T-helper 22 cell (primary cell): ENCODE measurements around the gene FBLIM1.

Experiments used
- DNase-seq: peaks from one replicate; pipeline ENCODE4 v3.0.0-alpha.2; 2020; ENCODE audit warnings: low read depth

FBLIM1 gene, protein sequence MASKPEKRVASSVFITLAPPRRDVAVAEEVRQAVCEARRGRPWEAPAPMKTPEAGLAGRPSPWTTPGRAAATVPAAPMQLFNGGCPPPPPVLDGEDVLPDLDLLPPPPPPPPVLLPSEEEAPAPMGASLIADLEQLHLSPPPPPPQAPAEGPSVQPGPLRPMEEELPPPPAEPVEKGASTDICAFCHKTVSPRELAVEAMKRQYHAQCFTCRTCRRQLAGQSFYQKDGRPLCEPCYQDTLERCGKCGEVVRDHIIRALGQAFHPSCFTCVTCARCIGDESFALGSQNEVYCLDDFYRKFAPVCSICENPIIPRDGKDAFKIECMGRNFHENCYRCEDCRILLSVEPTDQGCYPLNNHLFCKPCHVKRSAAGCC

DNA sequence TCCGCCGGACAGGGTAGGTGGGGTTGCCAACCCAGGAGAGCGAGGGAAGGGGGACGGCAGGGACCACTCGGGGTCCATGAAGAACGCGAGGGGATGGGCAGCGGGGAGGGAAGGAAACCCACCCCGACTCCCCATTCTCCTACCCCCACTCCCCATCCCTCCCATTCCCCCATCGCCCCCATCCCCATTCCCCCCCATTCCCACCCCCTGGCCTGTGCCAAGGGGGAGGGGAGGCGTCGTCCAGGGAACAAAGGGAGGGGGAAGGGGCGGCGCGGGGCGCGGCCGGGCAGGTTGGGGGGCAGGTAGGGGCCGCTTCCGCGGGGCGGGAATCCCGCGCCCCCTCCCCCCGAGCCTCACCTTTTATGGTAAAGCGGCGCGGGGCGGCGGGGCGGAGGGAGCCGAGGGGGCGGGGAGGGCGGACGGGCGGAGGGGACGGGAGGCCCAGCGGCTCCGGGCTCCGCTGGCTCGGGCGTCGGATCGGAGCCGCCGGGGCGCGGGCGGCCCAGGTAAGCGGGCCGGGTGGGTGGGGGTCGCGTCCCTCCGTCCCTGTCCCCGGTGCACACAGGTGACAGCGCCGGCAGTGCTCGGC, at the start of gene FBLIM1:
Gene FBLIM1, plus strand, starts transcription at position 453 of the 589 bp plus-strand sequence. CDS start 6,189 bp downstream, outside the sequence.
- DNase-seq: no peak

DNA sequence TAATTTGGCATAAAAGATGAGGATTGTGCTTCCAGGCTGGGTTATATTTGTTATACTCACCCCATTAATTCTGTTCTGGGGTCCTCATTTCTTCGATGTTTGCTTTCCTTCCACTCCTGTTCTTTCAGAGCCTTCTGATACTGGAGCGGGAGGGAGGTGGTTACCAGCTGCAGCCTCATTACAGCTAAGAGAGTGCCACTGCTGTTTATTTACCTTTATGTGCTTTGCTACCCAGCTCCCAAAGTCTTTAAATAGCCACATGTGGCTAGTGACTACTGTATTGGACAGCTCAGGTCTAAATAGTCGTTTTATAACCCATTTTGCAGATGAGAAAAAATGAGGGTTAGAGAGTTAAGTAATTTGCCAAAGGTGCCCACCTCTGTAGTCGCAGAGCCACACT, 49.4 kb upstream of the FBLIM1 start:
- no peak for DNase-seq

DNA sequence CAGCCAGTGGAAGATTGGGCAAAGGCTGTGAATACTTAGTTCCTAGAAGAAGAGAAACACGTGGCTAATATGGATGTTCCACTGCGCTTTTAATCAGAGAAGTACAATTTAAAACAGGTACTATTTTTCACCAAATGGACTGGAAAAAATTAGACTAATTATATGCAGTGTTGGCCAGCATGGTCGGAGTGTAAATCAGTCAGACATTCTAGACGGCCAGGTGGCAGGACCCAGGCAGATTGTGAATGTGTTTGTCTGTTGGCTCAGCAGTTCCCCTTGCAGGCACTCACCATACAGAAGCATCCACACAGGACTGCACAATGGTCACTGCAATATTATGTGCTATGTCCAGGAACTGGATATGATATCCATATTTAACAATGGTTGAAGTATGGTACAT, 46.4 kb upstream of the FBLIM1 start:
- DNase-seq: no peak

DNA sequence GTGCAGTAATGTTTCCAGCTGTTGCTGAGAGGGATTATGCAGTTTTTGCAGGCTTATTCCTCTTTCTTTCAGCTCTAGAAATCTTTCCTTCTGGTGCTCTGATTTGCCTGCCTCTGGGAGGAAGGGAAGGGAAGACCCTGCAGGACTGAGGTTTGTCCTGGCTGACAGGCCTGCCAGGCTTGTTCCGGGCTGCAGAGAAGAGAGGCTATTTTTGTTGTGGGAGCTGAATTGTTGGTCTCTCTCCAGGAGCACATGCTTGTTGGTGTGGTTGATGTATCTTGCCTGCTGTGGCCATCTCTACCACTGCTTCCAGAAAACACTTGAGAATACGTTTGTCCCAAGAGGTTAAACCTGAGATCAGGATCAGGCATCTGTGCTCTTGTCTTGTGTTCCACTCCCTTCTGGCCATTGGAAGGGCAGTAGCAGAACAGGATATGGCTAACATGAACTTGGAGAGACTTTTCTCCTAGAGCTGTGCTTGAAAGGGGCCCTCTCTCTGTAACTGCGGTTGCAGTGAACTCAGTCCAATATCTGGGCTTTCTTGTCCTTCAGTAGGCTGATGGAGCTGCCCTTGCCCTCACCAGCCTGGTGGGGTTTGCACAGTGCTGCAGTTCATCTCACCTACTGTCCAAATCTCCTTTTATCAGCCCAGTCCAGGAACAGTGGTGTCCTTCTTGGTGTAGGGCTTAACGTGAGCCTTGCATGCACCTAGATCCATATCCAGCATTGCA, 44.0 kb upstream of the FBLIM1 start:
- no peak for DNase-seq

DNA sequence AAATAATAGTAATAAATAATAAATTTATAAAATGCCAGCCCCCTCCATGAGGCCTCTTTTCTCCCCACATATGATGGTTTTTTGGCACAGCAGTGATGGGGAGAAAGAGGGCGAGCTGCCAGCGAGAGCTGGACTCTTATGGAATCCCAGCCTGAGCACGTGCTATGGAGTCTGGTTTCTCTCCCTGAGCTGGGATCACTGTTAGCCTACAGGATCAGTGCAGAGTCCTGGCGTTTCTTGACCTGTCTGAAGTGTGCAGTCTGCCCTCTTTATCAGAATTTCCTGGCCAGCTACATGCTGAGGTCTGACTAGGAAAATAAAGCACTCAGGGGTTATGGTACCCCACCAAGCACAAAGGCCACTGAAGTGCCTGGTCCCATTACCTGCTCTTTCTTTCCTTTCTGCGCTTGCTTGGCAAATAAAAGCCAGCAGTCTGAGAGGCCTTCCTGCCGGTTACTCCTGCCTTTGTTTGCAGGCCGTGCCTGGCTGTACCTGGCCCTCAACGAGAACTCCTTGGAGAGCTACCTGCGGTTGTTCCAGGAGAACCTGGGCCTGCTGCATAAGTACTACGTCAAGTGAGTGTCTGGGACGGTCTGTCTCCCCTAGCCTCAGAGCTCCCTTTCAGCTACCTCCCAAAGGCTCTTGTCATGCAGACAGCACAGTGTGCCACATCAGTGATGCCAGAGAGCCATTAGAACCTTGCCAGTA, 41.0 kb upstream of the FBLIM1 start:
- DNase-seq: no peak

DNA sequence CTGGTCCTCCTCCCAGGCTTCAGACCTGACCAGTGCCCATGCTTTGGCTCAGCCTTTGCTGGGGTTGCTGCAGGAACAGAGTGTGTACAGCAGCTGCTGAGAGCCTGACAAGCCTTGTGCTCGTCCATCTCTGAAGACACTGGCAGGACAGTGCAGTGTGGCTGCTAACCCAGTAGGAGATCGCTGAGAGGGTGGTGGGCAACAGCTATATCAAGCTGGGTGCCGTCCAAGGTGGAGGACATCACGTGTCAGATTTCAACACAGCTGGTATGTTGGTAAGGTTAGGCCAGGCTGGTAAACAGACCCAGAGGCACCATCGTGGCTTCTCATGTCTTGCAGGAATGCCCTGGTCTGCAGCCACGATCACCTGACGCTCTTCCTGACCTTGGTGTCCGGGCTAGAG, 40.4 kb upstream of the FBLIM1 start:
- no peak for DNase-seq

DNA sequence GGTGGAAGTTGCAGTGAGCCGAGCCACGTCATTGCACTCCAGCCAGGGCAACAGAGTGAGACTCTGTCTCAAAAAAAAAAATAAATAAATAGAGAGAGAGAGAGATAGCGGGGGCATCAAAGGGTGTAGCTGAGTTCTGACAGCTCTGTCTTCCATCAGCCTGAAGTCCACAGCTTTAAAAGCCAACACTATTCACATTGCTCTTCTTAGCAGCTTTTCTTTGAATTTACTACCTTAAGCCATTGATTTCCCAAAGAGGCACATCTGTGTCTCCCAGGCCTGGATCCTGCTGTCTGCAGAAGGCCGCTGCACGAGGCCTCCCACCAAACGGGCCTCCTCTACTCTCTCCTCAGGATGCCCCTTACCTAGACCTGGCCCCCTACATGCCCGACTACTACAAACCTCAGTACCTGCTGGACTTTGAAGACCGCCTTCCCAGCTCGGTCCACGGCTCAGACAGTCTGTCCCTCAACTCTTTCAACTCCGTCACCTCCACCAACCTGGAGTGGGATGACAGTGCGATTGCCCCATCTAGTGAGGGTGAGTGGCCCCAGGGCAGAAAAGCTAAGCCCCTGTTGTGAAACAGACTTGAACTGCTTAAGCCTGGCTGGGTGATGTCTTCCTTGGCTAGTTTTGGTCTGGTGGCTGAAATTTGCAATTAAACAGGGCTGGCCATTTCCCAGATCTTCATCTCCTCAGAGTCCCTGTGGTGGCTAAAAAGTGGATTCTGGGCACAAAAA, 39.0 kb upstream of the FBLIM1 start:
- DNase-seq: no peak

DNA sequence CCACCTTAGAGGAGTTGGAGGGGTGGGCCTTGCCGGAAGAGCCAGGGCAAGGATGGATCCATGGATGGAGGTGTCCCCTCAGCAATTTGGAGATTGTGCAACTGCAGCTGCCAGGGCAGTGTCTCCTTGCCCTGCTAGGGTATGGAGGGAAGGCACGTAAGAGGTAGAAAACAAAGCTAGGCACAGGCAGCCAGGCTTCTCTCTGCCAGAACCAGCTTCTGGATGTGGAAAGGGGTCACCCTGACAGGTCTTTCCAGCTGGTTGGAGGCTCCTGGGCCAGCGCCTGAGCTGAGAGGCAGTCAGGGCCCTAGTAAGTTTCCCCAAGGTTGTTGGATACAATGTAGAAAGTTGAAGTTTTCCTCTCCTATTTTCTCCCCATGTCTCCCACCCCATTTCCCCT, 37.7 kb upstream of the FBLIM1 start:
- no peak for DNase-seq

DNA sequence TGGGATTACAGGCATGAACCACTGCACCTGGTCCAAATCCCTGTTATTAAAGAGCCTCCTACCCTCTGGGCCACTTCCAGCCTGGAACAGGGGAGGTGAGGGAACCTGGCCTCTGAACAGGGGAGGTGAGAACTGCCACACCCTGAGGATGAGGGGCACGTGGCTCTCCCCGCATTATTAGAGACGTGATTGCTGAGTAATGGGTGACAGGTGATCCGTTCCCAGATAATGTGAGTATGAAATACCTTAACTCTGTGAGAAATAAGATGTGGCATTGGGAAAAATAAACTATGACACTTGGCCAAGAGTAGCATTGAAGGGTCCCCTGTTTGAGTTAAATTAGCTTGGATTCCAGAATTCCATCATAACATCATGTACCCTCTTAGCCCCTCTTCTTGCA, 36.2 kb upstream of the FBLIM1 start:
- DNase-seq: no peak

DNA sequence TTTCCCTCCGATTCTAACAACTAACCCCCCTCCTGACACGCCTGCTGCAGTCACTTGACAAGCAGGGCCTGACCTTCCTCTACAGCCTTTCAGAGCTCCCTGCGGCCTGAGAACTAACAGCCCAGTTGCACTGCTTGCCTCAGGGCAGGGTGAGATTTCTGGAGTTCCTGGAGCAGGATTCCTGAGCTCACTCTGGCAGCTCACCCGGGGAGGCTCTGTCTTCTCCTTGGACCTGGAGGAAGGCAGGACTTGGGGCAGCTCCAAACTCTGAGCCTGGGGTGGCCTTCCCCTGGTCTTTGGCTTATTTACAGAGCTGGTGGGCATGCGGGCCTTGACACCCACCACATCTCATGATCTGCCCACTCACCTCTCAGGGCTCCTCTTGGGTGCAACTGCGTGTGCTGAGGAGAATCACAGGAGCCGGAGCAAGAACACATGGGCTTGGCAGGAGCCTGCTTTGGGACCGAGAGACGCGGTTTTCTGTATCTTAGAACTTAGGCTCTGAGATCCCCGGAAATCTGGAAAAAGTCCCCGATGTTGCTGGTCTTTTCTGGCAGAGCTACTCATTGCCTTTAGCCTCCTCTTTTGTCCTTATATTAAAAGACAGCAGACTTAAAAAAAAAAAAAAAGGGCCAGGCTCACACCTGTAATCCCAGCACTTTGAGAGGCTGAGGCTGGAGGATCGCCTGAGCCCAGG, 35.6 kb upstream of the FBLIM1 start:
- DNase-seq: no peak

DNA sequence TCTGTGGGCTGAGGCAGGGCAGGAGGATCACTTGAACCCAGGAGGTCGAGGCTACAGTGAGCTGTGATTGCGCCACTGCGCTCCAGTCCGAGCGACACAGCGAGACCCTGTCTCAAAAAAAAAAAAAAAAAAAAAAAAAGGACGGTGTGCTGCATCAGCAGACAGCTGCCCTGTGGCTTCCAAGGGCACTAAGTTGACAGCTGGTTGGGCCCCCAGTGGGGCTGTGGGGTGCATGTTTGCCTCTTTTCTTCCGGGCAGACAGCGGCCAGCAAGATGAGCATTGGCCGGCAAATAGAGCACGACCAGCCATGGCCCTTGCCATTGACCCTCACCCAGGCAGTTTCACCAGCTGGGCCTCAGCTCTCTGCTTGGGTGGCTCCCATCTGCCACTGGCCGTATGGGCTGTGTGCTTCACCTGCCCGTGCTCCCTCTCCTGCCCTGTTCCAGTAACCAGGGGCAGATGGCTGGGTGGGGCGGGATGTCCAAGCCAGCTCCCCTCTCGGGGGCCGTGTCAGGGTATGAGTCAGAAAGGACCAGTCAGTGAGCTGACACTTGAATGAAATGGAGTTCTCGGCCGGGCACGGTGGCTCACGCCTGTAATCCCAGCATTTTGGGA, 34.9 kb upstream of the FBLIM1 start:
- DNase-seq: no peak

DNA sequence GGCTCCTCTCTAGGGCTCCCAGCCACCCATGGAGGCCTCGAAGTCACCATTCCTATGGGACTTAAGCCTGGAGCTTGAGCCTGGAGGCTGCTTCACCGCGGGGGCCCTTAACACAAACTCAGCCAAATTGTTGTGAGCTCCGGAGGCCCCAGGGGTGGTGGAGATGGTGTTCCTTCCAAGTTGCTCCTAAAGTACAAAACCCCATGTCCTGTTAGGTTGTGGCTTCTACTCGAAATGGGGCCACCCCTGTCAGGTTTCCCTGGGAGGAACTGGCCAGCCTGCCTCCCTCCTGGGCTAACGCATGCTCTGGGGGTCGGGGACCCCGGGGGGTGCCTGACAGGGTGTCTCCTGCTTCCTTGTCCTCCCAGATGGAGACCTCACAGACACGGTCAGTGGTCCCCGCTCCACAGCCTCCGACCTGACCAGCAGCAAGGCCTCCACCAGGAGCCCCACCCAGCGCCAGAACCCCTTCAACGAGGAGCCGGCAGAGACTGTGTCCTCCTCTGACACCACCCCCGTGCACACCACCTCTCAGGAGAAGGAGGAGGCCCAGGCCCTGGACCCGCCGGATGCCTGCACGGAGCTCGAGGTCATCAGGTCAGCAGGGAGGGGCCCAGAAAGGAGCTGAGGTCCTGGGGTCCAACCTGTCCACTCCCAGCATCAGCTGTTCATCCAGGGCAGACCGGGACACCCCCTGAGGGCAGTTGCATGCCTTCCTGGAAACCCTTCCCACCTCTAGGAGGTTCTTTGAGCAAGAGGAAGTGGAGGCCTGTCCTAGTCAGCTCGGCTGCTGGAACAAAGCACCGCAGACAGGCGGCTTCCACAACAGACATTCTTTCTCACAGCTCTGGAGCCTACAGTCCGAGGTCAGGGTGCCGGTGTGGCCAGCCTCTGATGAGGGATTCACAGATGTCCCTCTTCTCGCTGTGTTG, 33.4 kb upstream of the FBLIM1 start:
- DNase-seq: no peak

DNA sequence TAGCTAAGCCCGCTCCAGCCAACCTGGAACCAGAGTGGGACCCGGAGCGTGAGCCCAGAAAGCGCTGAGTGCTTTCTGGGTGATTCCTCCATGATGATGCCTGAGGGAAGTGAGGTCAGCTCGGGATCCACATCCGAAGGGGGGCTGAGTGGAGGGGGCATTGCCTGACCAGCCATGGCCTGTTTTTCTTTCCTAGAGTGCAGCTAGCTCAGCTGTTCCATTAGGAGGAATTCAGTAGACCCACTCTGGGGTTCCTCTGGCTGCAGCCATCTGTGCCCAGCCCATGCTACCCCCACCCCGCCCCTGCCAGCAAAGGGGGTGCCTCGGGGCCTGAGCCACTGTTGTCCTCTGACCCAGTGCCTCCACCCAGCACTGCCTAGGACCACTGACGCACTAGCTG, 32.1 kb upstream of the FBLIM1 start:
- no peak for DNase-seq

DNA sequence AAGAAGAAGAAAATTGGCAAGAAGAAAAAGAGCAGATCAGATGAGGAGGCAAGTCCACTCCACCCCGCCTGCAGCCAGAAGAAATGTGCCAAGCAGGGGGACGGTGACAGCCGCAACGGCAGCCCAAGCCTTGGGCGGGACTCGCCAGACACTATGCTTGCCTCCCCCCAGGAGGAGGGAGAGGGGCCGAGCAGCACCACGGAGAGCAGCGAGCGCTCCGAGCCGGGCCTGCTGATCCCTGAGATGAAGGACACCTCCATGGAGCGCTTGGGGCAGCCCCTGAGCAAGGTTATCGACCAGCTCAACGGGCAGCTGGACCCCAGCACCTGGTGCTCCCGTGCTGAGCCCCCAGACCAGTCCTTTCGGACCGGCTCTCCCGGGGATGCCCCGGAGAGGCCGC, 31.6 kb upstream of the FBLIM1 start:
- DNase-seq: no peak

DNA sequence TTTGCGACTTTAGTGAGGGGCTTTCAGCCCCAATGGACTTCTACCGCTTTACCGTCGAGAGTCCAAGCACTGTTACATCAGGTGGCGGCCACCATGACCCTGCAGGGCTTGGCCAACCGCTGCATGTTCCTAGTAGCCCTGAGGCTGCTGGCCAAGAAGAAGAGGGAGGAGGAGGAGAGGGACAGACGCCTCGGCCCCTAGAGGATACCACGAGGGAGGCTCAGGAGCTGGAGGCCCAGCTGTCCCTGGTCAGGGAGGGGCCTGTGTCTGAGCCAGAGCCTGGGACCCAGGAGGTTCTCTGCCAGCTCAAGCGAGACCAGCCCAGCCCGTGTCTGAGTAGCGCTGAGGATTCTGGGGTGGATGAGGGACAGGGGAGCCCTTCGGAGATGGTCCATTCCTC, 31.2 kb upstream of the FBLIM1 start:
- DNase-seq: no peak

DNA sequence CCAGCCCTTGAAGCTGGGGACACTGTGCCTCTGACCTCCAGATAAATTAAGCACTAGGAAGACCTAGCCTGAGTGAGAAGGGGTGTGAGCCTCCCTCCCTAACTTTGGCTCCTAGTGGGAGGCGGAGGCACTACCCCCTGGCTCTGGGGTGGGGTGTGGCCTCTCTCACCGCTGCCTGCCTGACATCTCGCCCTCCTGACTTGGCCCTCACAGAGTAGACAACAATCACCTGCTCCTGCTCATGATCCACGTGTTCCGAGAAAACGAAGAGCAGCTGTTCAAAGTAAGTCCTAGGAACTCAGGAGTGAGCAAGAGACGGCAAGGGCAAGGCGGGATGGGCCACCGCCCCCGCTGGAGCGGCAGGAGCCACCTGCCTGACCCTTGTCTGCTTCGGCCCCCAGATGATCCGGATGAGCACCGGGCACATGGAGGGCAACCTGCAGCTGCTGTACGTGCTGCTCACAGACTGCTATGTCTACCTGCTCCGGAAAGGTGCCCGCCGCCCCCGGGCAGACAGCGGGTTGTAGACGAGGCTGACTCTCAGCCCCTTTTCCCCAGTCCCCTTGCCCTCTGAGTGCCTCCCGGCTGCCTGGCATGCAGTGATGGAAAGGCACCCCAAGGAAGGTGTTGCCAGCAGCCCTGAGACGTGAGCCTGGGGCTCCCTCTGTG, 30.6 kb upstream of the FBLIM1 start:
- no peak for DNase-seq

DNA sequence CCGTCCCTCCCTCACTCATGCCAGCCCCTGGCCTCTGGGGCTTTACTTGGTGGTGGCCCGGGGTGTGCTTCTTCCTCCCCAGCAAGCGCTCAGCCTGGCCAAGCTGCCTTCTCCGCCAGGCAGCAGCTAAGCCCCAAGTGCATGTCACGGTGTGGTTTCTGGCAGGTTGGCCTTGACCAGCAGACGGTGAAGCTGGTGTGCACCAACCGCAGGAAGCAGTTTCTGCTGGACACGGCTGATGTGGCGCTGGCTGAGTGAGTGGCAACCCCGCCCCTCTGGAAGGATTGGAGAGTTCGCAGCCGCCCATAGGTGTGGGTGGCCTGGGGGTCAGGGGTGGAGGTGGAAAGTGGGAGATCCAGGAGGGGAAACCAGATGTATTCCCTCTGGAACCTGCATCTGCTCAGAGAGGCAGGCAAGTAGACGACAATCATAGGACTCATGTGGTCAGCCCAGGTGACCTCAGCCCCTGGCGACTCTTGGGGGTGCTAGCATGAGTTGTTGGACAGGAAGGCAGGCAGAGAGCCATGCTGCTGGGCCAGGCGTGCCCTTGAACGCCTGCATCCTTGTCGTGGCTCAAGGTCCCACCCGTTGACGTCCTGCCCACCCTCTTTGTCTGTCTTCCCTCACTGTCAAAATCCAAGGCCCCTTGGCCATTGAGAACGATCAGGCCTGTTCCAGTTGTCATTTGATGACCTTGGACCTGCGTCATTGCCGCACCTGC, 29.5 kb upstream of the FBLIM1 start:
- no peak for DNase-seq

DNA sequence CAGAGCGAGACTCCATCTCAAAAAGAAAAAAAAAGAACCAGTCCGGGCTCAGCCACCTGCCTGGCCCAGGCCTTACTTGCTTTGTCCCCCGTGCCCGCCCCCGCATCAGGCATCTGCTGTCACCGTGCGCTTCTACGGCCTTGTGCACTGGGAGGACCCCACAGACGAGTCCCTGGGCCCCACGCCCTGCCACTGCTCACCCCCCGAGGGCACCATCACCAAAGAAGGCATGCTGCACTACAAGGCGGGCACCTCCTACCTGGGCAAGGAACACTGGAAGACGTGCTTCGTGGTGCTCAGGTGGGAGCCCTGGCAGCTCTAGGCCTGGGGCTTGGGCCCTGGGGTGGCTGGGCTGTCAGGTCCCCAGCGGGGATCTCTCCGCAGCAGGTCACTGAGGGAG, 28.2 kb upstream of the FBLIM1 start:
- DNase-seq: no peak

DNA sequence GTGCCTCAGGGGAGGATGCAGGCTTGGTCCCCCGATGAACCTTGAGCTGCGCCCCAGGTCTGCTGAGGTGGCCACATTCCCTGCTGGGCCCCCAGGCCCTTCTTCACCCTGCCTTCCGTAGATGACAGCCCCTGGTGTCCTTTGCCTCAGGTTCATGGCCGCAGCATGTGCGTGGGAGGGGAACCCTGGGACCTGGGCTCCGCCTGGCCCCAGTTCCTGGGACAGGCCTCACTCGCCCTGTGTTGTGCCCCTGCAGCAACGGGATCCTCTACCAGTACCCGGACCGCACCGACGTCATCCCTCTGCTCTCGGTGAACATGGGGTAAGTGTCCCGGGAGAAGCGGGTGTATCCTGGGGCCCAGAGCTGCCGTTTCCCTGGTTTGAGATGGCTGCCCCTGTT, 27.7 kb upstream of the FBLIM1 start:
- no peak for DNase-seq
